K562 (cell line): ENCODE data around the gene STYXL1. TPM values are rescaled to one million over a fixed set of nuclear protein-coding genes. Genes with fewer than 3 reads are reported as not detected.

ENCODE experiments used
- MXI1 ChIP-seq: IDR thresholded peaks from 2 replicates; pipeline ENCODE4 v1.6.1; 2011; ENCODE audit warnings: low read depth, mild to moderate bottlenecking, improper control_type of control experiment, low read length
- SIN3A ChIP-seq, 2 experiments: fragments of 150-350 bp in 1 of 2; IDR thresholded peaks; 2 replicates each; pipeline ENCODE4 v1.6.1; 2011 to 2016; ENCODE audit warnings: borderline replicate concordance in 2 of 2, low read depth in 2 of 2, low read length in 2 of 2, mild to moderate bottlenecking in 2 of 2, moderate library complexity in 2 of 2; ENCODE audit not compliant: control insufficient read depth in 1 of 2
- UBTF ChIP-seq, 2 experiments: IDR thresholded peaks; 2 replicates each; pipeline ENCODE4 v1.6.1; 2012; ENCODE audit warnings: improper control_type of control experiment in 2 of 2, low read depth in 2 of 2, low read length in 2 of 2, borderline replicate concordance in 1 of 2
- polyA plus RNA-seq, 8 experiments: library from polyadenylated mRNA; depleted of rRNA in 4 of 8; stranded (reverse) in 5 of 8; unstranded in 3 of 8; fragments of >200 nt; fragmentation: Nextera tagmentation in 2 of 8; fragmentation: Illumina TruSeq in 1 of 8; extraction: Ambion mirVana in 2 of 8; extraction: Trizol in 1 of 8; gene quantifications; 2 replicates each; pipeline versions ENCODE4 v1.2.1 to v1.2.3, GENCODE V29; 2011 to 2014; ENCODE audit warnings: inconsistent platforms in 1 of 8, missing spikeins in 1 of 8
- total RNA-seq, 7 experiments: library from RNA; depleted of rRNA in 6 of 7; stranded (reverse); fragments of >200 nt in 6 of 7; fragmentation: Illumina TruSeq in 2 of 7; extraction: Trizol in 2 of 7; gene quantifications; 2 replicates each; pipeline versions ENCODE4 v1.2.1 to v1.2.3, GENCODE V29; 2011 to 2021; ENCODE audit warnings: low replicate concordance in 1 of 7
- TF ChIP-seq, protein P1 (sequence below), 2 experiments: IDR thresholded peaks; 2 replicates each; pipeline ENCODE4 v1.6.1; 2011; ENCODE audit warnings: borderline replicate concordance in 1 of 2, control low read depth in 1 of 2, low read depth in 1 of 2, low read length in 1 of 2, mild to moderate bottlenecking in 1 of 2, mixed read lengths in 1 of 2, moderate library complexity in 1 of 2; ENCODE audit not compliant: insufficient read depth in 1 of 2, insufficient read length in 1 of 2, poor library complexity in 1 of 2, severe bottlenecking in 1 of 2; ENCODE audit errors: extremely low read depth in 1 of 2

The STYXL1 gene
- total and polyA plus RNA-seq, 9 of the 15 experiments (the other 6 are each of a cell fraction or from before 2014, with no cell fraction given): 36.5 to 97.2 (median 49.9) TPM

- TF ChIP-seq UBTF (IDR thresholded peaks at IDR 0.05; ENCODE audit: borderline replicate concordance in 1 of 2, low read depth in 2 of 2, low read length in 2 of 2) (0 out of 4 replicates have a peak, but pooled peaks of 1 of the 2 experiments have one; percentile 3), MXI1 (0 out of 2 replicates have a peak, but pooled peaks have one; percentile 13), SIN3A (IDR thresholded peaks at IDR 0.05; ENCODE audit: borderline replicate concordance in 2 of 2, control insufficient read depth in 1 of 2, low read depth in 2 of 2, low read length in 2 of 2) (0 out of 4 replicates have a peak, but pooled peaks of 1 of the 2 experiments have one; percentile 15)
- TF ChIP-seq, protein P1, sequence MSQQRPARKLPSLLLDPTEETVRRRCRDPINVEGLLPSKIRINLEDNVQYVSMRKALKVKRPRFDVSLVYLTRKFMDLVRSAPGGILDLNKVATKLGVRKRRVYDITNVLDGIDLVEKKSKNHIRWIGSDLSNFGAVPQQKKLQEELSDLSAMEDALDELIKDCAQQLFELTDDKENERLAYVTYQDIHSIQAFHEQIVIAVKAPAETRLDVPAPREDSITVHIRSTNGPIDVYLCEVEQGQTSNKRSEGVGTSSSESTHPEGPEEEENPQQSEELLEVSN (IDR thresholded peaks at IDR 0.05; ENCODE audit: borderline replicate concordance in 1 of 2, extremely low read depth in 1 of 2, insufficient read depth in 1 of 2, insufficient read length in 1 of 2, low read depth in 1 of 2, low read length in 1 of 2, poor library complexity in 1 of 2, severe bottlenecking in 1 of 2): peak in 1 of 2 experiments; percentile 22
- TF ChIP-seq, all 486 proteins: peak for 34
These were observed 54.0 kb downstream of the STYXL1 start (continued) for GRCh38 chr7:75993689-75994387.
